Measurements from ENCODE around the gene ZNF208.
"Not testable (repeated sequence)": the region's sequence is repeated elsewhere in the genome, so short reads cannot be mapped to it uniquely, and the experiment has no call there.

The ZNF208 gene

DNA sequence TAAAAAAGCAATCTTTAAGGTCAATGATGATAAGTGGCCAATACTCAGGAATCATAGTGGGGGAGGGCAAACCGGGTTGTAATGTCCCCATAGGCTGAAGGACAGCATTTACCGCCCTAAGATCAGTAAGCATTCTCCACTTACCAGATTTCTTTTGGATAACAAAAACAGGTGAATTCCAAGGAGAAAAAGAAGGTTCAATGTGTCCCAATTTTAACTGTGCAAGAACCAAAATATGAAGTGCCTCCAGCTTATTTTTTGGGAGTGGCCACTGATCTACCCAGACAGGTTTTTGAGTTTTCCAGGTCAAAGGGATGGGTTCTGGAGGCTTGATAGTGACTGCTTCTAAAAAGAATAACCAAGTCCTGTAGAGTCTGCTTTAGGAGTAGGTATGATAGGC is 125.2 kb downstream of the ZNF208 start:
- in situ Hi-C loops (cut with HindIII; ENCODE audit: low sequenced_read_pairs): not testable (repeated sequence)

DNA sequence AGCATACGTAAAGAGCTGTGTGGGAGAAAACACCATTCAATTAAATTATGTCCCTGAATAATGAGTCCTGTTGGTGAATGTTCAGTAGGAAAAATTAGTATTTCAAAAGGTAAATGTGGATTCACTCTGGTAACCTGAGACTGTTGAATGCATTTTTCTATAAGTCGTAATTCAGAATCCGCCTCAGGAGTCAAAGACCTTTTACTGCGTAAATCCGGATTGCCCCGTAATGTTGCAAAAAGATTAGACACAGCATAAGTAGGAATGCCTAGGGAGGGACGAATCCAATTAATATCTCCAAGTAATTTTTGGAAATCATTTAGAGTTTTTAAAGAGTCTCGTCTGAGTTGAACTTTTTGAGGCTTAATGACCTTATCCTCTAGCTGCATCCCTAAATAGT is 126.0 kb downstream of the ZNF208 start:
- in situ Hi-C loops (cut with HindIII; ENCODE audit: low sequenced_read_pairs): not testable (repeated sequence)

DNA sequence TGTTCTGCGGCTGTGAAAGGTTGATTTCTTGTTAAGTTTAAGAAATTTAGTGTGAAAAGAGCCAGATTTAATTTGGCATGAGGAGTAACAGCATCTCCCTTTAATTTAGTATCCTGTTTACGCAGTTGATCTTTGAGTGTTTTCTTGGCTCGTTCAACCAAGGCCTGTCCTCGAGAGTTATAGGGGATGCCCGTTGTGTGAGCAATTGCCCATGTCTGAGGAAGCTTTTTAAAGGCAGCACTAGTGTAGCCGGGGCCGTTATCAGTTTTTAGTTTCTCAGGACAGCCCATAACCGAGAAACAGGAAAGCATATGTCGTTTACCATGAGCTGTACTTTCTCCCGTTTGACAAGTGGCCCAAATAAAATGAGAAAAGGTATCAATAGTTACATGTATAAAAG is 127.2 kb downstream of the ZNF208 start:
- in situ Hi-C loops (cut with HindIII; ENCODE audit: low sequenced_read_pairs): no loop called here
